GF-D8 (cell line): Measurements from ENCODE around the gene IGDCC3.

Experiments used
- DNase-seq: peaks from one replicate; lab custom pipeline; 2025; lab: John Stamatoyannopoulos, UW

IGDCC3 gene

DNA sequence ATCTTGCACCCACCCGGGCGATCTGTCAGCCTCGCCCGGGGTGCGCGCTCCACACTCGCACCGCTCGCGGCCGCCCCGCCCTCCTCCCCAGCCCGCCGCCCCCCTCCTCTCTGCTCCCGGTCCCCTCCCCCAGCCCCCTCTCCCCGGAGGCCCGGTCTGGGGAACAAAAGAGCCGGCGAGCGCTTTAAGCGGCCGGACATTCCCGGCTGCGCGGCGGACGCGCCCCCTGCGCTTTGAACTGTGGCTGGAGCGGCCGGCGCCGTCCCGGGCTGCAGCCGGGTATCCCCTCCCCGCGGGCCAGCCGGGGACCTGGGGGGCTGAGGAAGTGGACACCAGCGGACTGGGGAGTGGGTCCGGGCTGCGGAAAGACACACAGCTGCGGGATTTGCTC lies at the start of gene IGDCC3:
TSS of gene IGDCC3 (minus strand) at position 27 of the 391 bp plus-strand sequence. CDS start 214 bp downstream, outside the sequence.
- DNase-seq, result no peak

DNA sequence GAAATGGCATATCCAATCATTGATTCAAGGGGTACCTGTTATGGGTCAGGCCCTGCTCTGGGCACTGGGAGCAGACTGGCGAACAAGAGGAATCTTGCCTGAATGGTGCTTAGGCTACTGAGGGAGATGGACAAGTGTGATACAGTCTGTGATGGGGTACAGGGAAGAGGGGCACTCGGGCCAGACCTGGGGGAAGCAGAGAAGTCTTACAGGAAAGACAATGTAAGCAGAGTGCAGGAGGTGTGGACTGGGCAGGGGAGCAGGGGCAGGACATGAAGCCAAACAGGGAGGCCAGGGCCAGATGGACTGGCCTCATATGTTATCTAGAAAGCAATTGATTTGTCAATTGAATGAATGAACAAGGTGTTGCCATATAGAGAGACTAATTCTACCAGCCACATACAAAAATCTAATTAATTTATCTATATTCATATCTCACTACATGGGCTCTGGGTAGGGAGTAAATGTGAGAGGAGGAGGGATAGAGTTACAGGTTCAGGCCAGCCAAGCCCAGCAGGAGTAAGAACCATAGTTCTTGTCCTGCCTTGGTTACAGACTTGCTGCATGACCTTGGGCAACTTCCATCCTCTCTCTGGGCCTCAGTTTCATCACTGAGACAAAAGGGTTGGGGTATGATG lies 48.5 kb upstream of the IGDCC3 start:
- no peak for DNase-seq

DNA sequence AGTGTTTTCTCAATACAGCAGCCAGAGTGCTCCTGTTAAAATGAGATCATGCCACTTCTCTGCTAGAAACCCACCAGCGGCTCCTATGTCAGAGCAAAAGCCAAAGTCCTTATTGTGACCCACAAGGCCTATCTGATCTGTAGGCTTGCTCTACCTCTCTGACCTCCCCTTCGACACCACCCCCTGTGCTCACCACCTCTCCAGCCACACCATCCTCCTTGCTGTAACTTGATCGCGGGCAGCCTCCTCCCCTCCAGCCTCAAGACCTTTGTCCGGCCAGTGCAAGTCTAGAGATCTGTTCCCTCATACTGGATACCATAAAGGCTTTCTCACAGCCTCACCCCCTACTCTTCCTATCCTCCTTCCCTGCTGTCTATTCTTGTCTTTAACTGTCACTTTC lies 46.9 kb upstream of the IGDCC3 start:
- DNase-seq, result no peak

DNA sequence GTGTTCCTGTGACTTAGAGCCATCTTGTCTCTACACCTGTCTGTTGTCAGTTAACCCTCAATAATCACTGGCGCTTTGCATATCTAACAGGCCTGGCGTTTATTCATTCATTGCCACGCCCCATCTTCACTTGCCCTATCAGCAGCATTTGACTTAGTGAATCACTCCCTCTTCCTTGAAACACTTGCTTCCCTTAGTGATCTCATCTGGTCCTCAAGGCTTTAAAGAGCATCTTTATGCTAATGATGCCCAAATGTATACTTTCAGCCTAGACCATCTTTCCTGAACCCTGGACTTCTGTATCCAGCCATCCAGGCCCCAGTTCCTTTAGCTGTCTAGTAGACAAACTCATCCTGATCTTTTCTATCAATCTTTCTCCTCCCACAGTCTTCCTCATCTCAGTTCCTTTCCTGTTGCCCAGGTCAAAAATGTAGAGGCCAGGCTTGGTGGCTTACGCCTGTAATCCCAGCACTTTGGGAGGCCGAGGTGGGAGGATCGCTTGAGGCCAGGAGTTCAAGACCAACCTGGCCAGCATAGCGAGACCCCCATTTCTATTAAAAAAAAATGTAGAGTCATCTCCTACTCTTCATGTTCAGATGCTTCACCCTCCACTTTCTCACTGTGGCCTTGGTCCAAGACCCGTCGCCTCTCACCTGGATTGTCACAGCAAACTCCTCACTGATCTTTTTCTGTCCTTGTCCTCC lies 46.3 kb upstream of the IGDCC3 start:
- DNase-seq, result no peak

DNA sequence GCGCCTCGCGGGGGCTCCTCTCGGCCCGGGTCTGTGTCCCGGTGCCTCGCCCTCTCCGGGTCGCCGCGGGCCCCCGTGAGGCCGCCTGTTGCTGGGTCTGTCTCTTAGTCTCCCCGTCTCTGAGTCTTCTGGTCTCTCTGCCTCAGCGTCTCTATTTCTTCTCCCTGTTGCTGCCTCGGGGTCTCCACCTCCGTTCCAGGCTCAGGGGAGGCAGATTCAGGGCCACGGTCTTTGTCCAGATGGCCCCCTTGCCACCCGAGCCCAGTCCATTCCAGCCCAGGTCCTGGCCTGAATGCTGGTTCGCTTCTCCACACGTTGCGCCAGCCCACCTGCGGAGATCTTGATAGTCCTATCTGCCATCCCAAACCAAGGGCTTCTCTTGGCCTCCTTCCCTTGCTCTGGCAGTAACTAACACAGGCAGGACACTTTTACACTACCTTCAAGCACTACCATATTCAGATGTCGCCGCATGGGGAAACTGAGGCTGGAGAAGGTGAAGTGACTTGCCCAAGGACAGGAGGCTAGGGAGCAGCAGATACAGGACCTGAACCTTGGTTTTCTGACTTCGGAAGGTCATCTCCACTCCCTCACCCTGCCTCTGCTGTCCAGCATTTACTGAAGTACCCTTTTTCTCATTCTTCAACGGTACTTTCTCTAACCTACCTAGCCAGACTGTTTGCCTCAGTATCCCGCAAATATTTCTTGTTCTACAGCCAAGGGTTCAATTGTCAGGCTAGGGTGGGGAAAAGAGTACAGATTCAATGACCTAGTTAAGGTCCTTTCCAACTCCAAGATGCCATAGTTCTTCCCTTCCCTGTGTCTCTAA lies 45.6 kb upstream of the IGDCC3 start:
- DNase-seq, result no peak

DNA sequence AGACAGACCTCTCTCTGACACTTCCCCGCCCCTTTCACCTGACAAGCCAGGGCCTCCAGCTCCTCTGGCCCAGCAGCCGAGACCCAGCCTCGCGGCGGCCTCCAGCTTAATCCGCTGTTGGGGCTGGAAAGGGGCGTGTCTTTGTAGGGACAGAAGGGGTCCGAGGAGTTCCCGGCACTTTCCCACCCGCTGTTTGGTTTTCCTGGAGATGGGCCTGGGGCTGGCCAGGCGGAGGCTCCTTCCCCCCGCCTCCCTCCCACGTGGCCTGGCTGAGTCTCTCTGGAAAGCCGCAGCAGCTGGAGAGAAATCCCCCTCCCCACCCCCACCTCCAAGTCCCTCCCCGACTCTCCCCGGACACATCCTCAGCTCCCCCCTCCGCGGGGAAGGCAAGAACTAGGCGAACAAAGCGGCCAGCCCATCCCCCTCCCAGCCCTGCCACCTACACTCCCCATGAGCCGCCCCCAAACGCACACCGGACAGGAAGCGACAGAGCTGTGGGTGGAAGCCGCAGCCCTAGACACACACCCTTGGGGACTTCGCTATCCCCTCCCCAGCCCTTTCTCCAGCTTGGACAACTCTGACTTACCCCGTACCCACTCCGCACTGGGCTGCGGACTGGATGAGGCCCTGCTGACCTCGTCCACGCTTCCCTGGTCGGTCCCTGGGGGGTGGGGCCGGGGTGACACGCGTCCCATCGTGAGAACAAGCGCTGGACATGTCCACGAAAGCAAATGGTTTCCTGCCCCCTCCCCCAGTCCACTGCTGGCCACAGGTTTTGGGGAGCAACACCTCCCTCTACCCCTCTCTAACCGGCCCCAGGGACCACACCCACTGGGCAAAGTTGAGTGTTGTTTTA lies 43.8 kb upstream of the IGDCC3 start:
- no peak for DNase-seq

DNA sequence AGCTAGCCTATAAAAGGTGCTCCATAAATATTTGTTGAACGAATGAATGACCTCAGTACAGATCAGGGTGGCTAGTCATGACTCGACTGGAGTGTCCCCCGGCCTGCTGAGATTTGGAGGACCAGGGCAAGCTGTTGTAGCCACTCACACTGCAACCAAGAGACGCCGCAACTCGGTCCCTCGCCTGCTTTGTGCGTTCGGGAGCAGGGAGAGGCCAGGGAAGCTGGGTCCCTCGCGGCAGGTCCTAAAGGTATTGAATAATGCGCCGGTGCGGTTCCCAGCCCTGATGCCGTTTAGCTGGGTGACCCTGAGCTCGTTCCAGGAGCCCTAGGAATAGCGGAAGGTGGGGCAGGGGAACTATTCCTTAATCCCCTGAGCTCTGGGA lies 43.2 kb upstream of the IGDCC3 start:
- DNase-seq, result no peak

DNA sequence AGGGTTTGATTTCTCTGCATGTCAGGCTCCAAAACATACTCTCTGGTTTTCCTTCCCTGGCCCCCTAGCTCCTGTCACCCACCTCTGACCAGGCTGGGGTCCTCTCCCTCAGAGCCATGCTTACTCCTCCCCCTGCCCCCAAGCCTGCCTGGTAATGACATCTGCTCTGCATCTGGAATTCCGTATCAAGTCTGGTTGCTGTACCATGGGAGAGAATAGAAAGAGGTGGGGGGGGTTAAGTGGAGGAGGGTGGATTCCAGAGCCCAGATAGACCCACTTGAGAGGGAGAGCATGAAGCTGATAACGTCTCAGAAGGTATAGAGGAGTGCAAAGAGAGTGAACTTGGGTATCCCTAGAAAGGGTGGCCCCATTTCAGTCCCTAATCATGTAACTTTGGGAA lies 40.8 kb upstream of the IGDCC3 start:
- DNase-seq, result no peak

DNA sequence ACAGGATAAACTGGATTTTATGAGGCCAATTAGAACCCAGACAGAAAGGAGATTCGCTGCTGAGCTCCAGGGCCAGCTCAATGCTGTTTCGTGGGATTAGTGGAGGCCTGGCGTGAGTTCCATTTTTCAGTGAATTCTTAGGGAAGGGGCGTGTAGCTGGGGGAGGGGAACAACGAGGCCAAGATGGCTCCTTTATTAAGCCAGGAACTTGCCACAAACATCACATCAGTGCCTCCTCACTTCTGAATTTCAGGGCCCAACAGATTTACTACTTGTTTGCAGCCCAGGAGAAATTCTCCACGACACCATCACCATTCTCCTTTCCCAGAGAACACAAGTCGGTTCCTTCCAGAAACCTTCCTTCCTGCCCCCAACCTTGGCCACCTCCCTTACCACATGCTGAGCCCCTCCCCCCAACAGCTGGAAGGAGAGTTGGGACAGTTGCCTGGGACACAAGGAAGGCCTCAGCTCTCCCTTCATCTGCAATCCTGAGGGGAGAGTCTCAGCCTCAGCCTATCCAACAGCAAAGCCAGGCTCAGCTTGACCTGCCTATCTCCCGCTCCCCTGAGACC lies 39.1 kb upstream of the IGDCC3 start:
- no peak for DNase-seq

DNA sequence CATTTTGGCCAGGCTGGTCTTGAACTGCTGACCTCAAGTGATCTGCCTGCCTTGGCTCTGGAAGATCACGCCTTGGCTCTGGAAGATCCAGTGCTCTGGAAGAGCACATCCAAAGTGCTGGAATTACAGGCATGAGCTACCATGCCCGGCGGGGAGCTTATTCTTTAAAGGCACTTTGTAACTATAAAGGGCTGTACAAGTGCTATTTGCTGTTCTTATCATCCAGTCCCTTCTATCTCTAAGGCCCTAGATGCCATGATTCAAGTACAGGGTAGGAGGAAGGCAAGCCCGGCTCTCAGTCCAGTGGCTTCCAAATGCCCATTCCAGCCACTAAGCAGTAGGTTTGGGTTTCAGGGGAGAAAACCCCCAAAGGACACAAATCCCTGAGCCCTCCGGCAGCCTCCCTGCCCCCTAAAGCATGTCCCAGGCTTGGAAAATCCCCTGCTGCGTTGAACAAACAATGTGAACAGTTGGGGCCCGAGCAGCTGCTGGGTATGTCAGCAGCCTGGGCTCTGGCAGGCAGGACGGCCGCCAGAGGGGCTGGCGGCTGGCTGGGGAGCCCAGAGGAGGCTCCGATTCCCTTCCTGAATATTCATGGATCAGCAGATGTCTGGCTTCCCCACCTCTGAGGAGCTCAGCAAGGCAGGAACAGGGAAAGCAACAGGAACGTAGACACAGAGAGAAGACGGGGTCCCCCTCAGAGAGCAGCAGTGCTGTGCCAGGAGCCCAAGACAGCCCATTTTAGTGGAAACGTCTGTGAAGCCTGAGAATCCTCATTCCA lies 37.2 kb upstream of the IGDCC3 start:
- DNase-seq, result no peak

DNA sequence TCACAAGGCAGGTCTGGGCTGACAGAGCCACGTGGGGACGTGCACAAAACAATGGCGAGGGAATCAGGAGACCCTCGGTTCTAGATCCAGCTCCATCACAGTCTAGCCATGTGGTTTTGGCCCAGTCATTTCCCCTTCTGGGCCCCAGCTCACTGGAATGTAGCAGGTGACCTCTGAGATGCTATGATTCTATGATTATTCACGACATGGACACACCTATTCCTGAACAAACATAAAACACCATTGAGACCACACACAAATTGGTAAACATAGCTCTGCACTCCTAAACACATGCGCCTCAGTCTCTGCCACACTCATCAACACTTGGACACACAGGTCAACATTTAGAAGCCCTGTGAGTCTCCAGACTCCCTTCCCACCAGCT lies 36.0 kb upstream of the IGDCC3 start:
- no peak for DNase-seq

DNA sequence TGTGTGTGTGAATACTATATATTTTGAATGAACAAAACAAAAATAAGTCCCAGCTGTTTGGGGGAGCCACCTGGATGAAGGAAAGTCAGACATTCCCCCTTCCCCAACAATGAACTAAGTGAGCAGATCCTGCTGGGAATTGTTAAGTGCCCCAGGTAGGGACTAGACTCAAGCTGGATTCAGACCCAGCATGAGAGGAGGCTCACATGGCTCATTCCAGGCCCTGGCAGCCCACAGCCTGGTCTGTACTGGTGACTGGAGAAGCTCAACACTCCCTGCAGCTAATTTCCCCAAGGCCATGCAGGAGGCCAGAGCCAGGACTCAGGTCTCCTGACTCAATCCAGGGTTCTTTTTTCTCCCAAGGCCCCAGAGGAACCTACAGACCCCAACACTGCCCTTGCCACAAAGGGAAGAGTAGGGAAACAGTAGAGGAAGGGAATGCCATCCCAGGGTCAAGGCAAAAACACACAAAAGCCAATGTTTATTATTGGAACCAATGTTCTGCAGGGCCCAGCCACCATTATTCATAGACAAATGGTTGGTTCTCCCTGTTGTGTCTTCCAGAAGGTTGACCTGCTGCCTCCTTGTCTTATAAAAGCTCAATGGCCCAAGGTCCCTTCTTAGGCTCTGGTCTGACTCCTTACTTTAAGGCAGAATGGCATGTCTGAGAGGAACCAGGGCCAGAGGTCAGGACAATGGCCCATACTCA lies 35.4 kb upstream of the IGDCC3 start:
- DNase-seq, result no peak

DNA sequence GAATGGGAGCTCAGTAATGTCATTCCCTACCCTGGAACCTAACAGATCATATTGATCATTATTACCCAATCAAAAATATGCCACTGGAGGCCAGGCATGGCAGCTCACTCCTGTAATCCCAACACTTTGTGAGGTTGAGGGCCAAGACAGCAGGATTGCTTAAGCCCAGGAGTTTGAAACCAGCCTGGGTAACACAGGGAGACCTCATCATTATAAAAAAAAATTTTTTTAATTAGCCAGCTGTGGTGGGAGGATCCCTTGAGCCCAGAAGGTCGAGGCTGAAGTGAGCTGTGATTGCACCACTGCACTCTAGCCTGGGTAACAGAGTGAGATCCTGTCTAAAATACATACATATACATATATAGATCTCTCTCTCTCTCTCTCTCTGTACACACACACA lies 34.8 kb upstream of the IGDCC3 start:
- DNase-seq, result no peak

DNA sequence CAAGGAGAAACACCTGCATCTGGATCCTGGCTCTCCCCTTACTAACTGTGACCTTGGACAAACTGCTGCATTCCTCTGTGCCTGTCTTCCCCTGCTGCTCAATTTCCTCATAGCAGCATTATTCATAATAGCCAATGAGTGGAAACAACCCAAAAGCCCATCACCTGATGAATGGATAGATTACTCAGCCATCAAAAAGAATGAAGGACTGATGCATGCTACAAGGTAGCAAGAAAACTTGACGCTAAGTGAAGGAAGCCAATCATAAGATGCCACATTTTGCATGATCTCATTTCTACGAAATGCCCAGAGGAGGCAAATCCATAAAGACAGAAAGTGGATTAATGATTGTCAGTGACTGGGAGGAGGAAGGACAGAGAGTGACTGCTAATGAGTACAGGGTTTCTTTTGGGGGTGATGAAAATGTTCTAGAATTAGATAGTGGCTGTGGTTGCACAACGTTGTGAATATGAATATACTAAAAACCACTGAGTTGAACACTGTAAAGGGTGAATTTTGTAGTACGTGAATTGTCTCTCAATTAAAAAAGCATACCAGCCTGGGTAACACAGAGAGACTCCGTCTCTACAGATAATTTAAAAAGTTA lies 33.8 kb upstream of the IGDCC3 start:
- no peak for DNase-seq

DNA sequence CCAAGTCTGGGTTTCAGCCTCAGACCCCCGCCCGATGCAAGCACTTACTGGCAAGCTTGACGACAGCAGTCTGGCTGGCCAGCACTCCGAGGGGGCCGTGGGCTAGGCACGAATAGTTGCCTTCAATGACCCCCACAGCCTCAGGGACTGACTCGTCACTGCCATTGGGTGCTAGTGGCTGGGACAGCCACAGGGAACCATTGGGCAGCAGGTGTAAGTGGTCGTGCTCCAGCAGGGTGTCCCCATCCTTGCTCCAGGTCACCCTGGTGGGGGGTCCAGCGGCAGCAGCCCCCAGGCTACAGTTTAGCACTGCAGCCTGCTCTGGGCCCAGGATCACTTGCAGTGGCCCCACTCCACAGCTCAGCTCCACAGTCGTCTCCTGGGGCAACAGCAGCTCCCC lies 33.2 kb upstream of the IGDCC3 start:
- no peak for DNase-seq

DNA sequence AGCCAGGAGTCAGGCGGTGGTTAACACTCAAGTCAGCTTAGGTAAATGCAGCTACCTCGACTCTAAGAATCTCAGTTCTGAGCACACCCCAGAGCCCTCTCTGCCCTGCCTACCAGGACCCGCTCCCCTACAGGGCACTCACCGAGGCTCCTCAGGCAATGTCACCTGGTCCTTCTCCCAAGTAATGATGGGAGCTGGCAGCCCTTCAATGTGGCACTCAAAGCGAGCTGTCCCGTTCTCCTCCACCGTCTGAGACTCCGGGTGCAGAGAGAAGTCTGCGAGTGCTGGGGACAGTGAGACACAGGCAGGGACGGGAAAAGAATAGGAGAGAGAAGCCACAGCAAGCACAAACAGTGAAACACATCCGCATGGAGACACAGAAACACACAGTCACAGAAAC lies 32.2 kb upstream of the IGDCC3 start:
- DNase-seq, result no peak

DNA sequence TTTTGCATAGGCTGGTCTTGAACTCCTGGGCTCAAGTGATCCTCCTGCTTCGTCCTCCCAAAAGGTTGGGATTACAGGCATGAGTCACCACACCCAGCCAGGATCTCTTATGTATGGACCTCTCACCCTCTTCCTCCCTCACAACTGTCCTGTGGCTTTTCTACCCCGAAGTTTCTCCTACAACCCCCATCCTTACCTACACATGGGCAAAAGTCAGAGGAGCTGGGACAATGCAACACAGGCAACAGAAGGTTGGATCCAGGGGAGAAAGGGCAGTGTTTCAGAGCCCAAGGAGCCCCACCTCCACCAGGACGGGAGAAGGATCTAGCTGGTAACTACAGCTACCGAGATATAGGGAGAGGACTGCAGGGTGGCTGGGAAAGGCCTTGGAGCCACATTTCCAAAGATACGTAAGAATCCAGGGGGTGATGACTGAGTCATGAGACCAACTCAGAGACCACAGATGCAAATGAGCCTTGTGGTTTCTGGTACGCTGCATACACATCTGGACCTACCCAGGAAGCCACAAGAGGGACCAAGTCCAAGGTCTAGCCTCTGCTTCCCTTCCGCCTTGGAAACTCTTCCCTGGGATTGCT lies 31.3 kb upstream of the IGDCC3 start:
- no peak for DNase-seq

DNA sequence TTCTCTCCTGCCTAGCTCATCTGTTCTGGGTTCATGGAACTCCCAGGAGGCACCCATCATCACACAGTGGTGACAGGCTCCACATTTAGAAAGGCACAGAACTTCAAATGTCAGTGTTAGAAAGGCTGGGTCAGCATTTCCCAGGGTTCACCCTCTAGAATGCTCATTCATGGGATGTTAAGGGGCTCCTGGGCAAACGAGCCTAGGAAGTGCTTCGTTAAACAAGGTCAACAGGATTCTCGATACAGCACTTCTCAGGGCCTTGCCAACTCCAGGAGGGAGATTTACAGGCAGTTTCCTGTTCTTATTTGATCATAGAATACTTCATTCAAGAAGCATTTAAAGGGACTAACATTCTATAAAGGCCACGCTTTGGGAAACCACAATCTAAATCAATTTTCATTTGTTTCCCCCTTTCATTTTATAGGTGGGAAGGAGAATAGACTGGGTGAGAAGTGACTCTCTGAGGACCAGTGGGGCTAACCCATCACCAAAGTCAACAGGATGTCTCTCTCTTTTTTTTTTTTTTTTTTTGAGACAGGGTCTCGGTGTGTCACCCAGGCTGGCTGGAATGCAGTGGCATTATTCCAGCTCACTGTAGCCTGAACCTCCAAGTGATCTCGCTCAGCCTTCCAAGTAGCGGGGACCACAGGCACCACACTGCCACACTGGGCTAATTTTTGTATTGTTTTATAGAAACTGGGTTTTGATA lies 30.7 kb upstream of the IGDCC3 start:
- no peak for DNase-seq

DNA sequence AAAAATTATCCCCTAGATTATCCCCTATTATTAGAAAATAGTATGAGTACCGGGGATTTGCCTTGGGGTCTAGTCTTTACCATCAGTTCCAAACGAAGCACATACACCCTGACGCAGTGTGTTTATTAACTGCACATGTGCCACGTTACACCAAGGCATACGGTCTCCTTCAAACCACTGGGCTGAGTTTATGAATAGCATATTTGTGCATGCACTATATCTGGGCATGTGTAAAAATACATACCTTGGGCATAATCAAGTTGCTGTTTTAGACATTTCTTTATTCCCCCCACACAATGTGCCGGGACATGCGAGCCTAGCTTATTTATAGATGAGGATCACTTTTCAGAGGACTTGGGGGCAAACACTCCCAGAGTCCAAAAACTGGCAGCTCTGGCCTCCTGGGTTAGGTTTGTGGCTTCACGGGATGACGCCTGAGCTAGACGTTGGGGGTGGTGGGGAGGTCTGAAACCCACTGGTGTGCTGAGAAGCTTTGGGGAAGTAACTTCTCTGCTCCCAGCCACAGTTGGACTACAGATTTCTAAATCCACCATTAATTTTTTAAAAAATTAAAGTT lies 28.7 kb upstream of the IGDCC3 start:
- DNase-seq, result no peak
